ENCODE data around the gene GSTM4. TPM values are rescaled to one million over a fixed set of nuclear protein-coding genes. Genes with fewer than 3 reads are reported as not detected.

GSTM4 gene
- total and polyA plus RNA-seq, 2 of the 8 experiments (the other 6 are each of a cell fraction or from before 2014, with no cell fraction given) = 11.3 to 31.4 TPM

DNA sequence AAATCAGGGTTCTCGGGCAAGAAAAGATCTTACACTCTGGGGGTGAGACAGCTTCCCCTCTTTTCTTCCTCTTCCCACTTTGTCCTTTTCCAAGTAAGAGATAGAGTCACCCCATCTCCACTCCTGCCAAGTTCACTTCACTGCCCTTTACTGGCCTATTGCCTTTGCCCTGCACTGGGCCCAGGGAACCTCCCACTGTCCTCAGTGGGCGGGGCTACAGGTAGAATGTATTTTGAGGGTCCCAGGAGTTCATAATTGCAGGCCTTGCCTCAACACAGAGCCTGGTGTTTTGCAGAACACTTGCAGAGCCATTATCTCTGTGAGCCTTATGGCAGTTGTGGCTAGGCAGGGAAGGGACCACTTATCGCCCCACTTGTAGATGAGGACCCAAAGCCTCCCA, 33.0 kb upstream of the GSTM4 start:
- peaks cover 5 to 28% of the 10 kb centered on the region in 2 experiments for H4K20me1 ChIP-seq (replicated peaks in 1 of 2; ENCODE audit: control insufficient read depth in 1 of 2, insufficient read depth in 2 of 2, low read length in 2 of 2)
- H2BK12ac ChIP-seq (ENCODE audit: low read depth, low read length) = no peak overlapping the region
- H3K23me2 ChIP-seq (ENCODE audit: low read depth, low read length) = peaks cover 16% of the 10 kb centered on the region
- peaks cover 0 to 37% of the 10 kb centered on the region in 2 experiments; a peak in 2 of 4 replicates for H3K79me2 ChIP-seq (ENCODE audit: control insufficient read depth in 1 of 2, insufficient read depth in 2 of 2, low read length in 2 of 2)
- peaks cover 17% of the 10 kb centered on the region for H3K79me1 ChIP-seq (ENCODE audit: low read depth, low read length)
- peaks cover 2 to 10% (median 6%) of the 10 kb centered on the region in 4 experiments; a peak in 7 of 8 replicates for H3K36me3 ChIP-seq (ENCODE audit: control insufficient read depth in 2 of 4, insufficient read depth in 4 of 4, low read length in 3 of 4)
- H3K4ac ChIP-seq (replicated peaks; ENCODE audit: insufficient read length, low read depth, low read length) = no peak overlapping the region
- H3K18ac ChIP-seq (ENCODE audit: extremely low read depth, low read length) = no peak overlapping the region
- ChIA-PET POLR2A (ENCODE audit: partially characterized antibody) (no interaction called here), CTCF (ENCODE audit: partially characterized antibody) (interaction anchor here (0.9 to 1.7 kb wide), 3 partner anchors 13 to 124 kb away, joined by 3 to 5 read pairs (median 5); no protein-coding TSS in a partner anchor)
- H4K91ac ChIP-seq (replicated peaks; ENCODE audit: insufficient read length, low read length) = no peak overlapping the region
- peaks cover 0 to 15% (median 10%) of the 10 kb centered on the region in 4 experiments; a peak in 6 of 7 replicates for H3K4me1 ChIP-seq (replicated peaks in 1 of 4; ENCODE audit: control insufficient read depth in 3 of 4, insufficient read depth in 4 of 4, low read length in 3 of 4)
- no peak overlapping the region for H3K4me2 ChIP-seq (ENCODE audit: insufficient read depth in 1 of 2, low read depth in 2 of 2, low read length in 2 of 2)
- no peak overlapping the region for H2BK120ac ChIP-seq (replicated peaks; ENCODE audit: low read depth, low read length)
- H3K9me3 ChIP-seq (ENCODE audit: insufficient read depth in 2 of 2, low read depth in 1 of 2, low read length in 1 of 2) = no peaks in the 10 kb centered on the region
- no peak overlapping the region for H4K5ac ChIP-seq (ENCODE audit: insufficient read length, low read depth, low read length)
- WGBS, 2 experiments (ENCODE audit: extremely low coverage in 1 of 2, insufficient coverage in 1 of 2, insufficient read length in 1 of 2, insufficient replicate concordance in 2 of 2, low coverage in 1 of 2, low lambda C conversion rate in 2 of 2, missing lambda C conversion rate in 1 of 2) = 85% methylated on average over 3 of the region's 3 CpGs; no CpG with 5 or more reads in 1 of the 2 experiments
- H2AFZ ChIP-seq (ENCODE audit: low read length) = no peak overlapping the region
- no peak overlapping the region; the same call in 1 of the 2 replicates for H4K8ac ChIP-seq (ENCODE audit: extremely low read depth, insufficient read depth, low read length)
- FAIRE-seq (no peak), DNase-seq (ENCODE audit: low read depth in 1 of 2, low spot score in 2 of 2) (no peak)
- H3K4me3 ChIP-seq (ENCODE audit: extremely low read depth in 1 of 4, insufficient read depth in 2 of 4, low read depth in 3 of 4, low read length in 4 of 4) = no peak overlapping the region
- H3K9ac ChIP-seq (replicated peaks in 1 of 4; ENCODE audit: extremely low read depth in 1 of 4, low read depth in 3 of 4, low read length in 3 of 4) = no peak overlapping the region
- H2AK5ac ChIP-seq (ENCODE audit: low read depth, low read length) = no peak overlapping the region
- no peak overlapping the region for H3K23ac ChIP-seq (ENCODE audit: insufficient read length)
- H3K27ac ChIP-seq (ENCODE audit: low read depth, low read length) = no peak overlapping the region
- H2BK20ac ChIP-seq (ENCODE audit: low read length) = no peak overlapping the region
- H2BK5ac ChIP-seq (ENCODE audit: low read depth, low read length) = no peak overlapping the region
- no peak overlapping the region for H3K14ac ChIP-seq (ENCODE audit: insufficient read length)
- H2BK15ac ChIP-seq (ENCODE audit: low read length) = no peak overlapping the region
- no peaks in the 10 kb centered on the region for H3K27me3 ChIP-seq (replicated peaks in 1 of 4; ENCODE audit: control insufficient read depth in 3 of 4, extremely low read depth in 1 of 4, insufficient read depth in 3 of 4, low read length in 3 of 4)
- H3K56ac ChIP-seq (replicated peaks; ENCODE audit: insufficient read length, low read depth, low read length) = no peak overlapping the region
- TF ChIP-seq CBX5 (IDR thresholded peaks at IDR 0.05; ENCODE audit: low read depth, low read length) = no peak
- no peak for TF ChIP-seq ATF2 (IDR thresholded peaks at IDR 0.05; ENCODE audit: low read length)
- no peak for TF ChIP-seq SP1 (IDR thresholded peaks at IDR 0.05; ENCODE audit: low read depth, low read length)
- no peak for TF ChIP-seq SP4 (IDR thresholded peaks at IDR 0.05; ENCODE audit: low read length)
- no peak for TF ChIP-seq KDM1A (IDR thresholded peaks at IDR 0.05; ENCODE audit: borderline replicate concordance, low read length)
- TF ChIP-seq TEAD4 (IDR thresholded peaks at IDR 0.05; ENCODE audit: low read depth, low read length) = no peak
- TF ChIP-seq GTF2F1 (IDR thresholded peaks at IDR 0.05; ENCODE audit: borderline replicate concordance, low read depth, low read length) = no peak
- TF ChIP-seq KDM5A (IDR thresholded peaks at IDR 0.05; ENCODE audit: low read length) = no peak
- no peak for TF ChIP-seq USF2 (IDR thresholded peaks at IDR 0.05; ENCODE audit: low read length)
- no peak for TF ChIP-seq GABPA (IDR thresholded peaks at IDR 0.05; ENCODE audit: borderline replicate concordance, insufficient read depth, low read length)
- no peak for TF ChIP-seq EP300 (IDR thresholded peaks at IDR 0.05; ENCODE audit: borderline replicate concordance in 1 of 2, low read depth in 2 of 2, low read length in 2 of 2)
